Fibroblast of skin of abdomen (primary cell): ENCODE measurements around the gene SORCS2.
"Not testable (repeated sequence)": the region's sequence is repeated elsewhere in the genome, so short reads cannot be mapped to it uniquely, and the experiment has no call there.

ENCODE experiments used
- DNase-seq: peaks from one replicate; pipeline ENCODE4 v3.0.0-alpha.2; 2013

SORCS2 gene

DNA sequence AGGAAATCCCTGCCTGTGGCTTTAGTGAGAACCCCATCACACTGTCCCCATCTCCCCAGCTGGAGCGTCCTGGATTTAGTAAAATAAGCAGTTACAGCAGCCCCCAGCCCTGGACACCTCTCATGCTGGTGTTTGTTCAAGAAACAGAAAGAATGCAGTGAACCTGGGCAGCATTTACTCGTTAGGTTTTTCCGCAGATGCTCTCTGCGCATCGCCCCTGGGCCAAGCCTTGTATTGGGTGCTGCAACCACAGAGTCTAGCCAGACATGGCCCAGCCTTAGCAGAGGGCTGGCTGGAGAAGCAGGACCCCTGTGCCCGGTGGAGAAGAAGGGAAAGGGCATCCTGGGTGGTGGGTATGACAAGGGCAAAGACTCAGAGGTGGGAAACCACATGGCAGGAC, 378.7 kb downstream of the SORCS2 start:
- no peak for DNase-seq

DNA sequence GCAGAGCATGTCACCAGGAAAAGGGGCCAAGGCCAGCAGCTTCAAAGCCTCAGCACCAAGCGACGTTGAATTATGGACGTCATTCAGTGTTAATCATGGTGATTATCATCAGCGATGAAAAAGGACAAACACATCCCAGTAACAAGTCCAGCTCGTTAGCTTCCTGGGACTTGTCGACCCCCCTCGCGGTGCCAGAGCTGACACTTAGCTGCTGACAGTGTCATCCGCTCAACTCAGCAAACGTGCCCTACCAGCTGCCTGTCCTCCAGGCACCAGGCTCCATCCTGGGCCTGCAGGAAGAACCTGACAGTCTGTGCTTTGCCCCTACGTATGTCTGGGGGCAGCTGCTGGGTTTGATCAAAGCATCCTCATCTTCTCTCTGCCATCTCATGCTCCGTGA, 379.4 kb downstream of the SORCS2 start:
- DNase-seq, result no peak

DNA sequence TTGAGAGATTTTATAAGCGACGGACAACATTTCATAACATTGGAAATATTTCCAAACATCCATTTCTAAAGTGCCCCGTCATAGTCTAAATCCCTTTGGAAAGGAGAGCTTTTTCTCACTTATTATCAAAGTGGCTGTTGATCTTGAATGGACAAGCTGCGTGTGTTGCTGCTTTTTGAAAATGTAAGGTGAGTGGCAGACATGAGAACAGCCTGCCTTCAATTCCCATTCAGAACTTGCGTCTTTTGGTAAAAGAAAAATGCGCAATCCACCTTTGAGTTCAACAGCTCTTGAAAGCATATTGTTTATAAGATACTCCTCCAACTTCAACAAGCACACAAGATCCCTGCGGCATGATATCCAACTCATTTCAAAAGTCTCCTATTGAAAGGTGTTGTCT, 380.6 kb downstream of the SORCS2 start:
- DNase-seq, result no peak

DNA sequence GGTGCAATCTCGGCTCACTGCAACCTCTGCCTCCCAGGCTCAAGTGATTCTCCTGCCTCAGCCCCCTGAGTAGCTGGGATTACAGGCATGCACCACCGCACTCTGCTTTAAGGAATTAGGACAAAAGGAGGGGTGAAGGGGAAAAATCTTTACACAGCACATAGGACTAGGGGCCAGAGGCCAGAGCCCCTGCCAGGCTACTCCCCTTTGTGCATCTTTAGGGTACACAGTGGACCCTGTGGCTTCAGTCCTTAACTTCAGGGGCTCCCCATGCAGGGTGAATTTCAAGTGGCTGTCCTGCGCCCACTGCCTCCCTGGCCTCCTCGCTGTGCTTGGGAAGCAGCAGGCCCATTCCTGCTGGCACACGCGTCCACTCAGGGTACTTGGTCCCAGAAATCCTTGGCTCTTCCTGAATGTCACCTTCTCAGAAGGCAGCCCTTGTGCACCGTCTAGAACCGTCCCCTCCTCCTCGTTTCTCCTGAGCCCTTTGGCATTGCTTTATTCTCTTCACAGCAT, 381.3 kb downstream of the SORCS2 start:
- DNase-seq, result no peak

DNA sequence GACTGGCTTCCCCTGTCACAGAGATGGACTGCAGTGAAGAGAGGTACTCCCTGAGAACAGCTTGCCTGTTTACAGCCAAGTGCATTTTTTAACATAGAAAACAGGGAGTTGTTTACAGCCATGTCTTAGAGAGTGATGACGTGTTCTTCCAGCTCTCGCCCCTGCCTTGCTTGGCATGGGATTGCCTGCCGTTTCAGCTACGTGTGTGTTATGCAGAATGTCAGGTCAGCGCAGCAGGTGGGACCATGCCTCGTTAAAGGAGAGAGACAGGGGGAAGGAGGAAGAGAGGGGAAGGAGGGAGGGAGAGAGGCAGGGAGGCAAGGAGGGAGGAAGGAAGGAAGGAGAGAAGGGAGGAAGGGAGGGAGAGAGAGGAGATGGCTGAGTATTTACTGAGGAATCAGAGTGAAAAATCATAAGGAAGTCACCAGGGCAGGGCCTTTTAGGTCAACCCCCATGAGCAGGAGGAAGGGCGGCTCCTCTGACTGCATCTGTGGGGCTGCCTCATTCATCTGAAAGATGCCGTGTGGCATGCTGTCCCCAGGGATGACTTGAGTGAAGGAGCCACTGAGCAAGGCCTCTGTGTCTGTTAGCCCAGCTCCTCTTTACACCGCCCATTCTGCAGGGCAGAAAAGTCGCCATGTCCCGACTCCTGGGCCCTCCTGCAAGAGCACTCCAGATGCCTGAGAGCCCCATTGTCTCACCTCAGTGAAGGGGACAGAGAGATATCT, 382.1 kb downstream of the SORCS2 start:
- DNase-seq, result no peak

GRCh38 chr4:7575426-7575825, 383.1 kb downstream of the SORCS2 start:
- no peak for DNase-seq

- DNase-seq, result not testable (repeated sequence)
Observed at GRCh38 chr4:7577361-7578039, 385.2 kb downstream of the SORCS2 start.

- peak; percentile 17 for DNase-seq
Observed at GRCh38 chr4:7581477-7581876, 389.1 kb downstream of the SORCS2 start.

- DNase-seq, result no peak
Observed at GRCh38 chr4:7582313-7583097, 390.2 kb downstream of the SORCS2 start.

DNA sequence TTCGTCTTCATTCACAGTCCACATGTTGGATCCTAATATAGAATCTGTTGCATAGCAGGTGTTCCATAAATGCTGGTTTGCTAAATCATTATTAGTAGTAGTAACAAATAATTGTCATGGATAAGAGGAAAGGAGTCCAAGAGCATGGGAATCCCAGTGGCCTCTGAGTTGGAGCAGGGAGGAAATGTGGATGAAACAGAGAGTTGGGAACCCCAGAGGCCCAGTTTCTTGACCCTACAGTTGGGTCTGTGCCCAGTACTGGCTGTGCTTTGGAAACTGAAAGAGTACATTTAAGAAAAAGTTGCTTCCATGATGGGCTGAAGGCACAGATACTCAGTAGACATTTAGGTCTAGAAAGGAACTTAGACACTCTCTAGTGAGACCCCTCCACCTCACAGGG, 391.8 kb downstream of the SORCS2 start:
- DNase-seq, result no peak

- no peak for DNase-seq
Observed at GRCh38 chr4:7584606-7585159, 392.3 kb downstream of the SORCS2 start.

DNA sequence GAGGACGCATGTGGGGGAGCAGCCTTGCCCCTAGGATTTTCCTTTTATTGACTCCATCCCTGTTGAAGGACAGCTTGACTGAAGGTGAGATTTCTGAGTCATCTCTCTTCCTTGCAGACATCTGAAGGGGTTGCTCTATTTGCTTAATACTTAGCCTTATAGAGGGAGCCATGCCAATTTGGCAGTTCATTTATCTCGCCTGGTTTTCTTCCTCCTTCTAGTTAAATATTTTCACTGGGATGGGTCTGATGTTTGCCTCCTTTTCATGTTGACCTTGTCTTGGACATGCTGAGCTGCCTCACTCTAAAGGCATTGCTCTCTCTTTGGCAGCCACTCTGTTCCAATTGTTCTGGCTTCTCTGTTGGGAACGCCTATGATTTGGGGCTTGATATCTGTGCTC, 393.4 kb downstream of the SORCS2 start:
- no peak for DNase-seq

DNA sequence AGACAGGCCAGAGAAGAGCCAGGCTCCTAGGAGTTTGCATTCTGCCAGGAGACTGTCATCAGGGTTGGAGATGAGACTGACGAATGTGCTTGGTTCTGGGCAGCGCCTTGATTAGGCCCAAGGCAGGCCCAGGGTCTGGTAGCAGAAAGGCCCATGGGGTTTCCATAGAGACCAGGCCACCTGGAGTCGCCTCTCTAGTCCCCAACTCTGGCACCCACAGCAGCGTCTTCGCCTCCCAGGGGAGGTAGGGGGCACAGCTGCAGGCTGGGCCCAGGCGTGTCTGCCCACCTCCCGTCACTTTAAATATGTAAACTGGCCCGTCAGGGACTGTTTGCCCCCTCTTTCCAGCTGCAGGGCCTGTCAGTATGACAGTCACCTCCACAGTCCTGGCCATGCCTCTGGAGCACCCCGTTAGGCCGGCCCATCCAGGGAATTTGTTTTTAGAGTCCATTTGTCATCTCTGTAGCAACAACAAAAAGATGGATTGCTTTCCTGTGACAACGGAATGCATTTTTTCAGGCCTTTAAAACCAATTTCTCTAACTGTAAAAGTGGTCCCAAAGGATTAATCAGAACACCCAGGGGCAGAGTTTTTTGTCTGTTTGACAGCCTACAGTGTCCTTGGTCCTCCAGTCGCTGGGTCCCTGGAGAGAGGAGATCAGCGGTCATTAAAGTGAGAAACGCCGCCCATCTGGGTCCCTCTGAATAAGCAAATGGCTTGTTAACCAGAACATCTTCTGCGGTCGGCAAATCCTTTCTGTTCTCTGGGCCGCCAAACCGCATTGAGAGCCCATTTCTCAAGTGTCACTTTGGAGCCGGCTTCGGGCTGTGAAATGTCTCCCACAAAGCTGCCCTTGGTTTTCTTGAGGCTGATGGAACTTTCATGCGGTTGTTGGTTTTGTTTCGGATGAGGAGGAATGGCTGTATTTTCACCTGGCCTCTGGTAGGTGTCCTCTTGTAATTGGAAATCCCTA, 395.4 kb downstream of the SORCS2 start:
- peak; percentile 18 for DNase-seq

- DNase-seq, result peak; percentile 13
Observed at GRCh38 chr4:7590189-7590588, 397.9 kb downstream of the SORCS2 start.

- DNase-seq, result no peak
Observed at GRCh38 chr4:7590899-7591298, 398.6 kb downstream of the SORCS2 start.

- no peak for DNase-seq
Observed at GRCh38 chr4:7591409-7592053, 399.2 kb downstream of the SORCS2 start.

DNA sequence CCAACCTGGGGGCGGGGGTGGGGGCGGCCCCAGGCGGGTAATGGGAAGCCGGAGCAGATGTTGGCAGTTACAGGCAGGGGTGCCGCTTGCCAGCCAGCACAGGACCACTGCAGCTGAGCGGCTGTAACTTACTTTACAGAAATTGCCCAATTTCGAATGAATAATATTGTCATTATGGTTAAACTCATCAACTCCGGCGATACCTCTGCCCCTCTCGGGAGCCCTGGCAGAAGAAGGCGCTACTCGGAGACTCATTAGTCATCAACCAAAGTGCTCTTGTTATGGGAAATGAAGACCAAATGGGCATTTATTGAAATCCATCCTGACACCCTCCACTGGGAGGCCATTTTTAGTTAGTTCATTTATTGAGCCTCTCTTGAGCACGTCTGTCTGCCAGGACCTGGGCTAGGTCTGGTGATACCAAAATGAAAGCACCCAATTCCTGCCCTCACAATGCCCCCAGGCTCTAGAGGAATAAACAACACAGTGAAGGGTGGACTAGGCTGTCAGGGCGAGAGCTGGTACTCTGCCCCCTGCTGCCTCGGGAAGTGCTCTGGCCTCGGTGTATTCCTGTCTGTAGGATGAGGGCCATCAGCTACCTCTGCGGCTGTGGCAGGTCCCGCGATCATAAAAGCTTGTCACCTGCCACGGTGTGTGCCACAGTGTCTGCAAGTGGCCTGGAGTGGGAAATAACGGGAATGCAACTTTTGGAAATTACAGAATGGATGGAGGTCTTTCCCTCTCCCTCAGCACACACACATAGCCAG, 401.5 kb downstream of the SORCS2 start:
- no peak for DNase-seq

DNA sequence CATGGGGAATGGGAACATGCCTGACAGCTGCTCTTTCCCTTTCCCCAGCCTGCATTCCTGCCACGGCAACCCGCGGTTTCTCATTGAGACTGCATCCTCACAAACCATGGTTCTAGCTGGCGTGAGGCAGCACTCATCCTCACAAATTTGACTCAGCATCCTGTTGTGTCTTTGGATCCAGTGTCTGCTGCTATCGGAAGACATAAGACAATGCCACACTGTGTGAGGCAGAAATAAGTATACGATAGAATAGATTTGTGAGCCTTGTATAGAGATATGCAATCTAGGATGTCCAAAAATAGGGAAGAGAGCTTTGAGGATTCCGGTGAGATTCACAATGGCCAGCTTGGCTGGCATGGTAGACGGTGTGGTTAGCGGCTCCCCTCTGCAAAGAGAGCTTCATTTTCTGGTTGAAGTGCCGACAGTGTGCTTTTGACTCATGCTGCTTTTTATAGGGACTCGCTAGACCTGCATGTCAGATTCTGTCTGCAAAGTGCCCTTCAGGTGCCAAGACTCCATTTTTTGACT, 403.7 kb downstream of the SORCS2 start:
- DNase-seq, result peak; percentile 20

GRCh38 chr4:7596918-7597606, 404.7 kb downstream of the SORCS2 start:
- no peak for DNase-seq
